Effector memory CD4-positive, alpha-beta T cell (primary cell): ENCODE results near the gene NTN3.
"Not testable (repeated sequence)": the region's sequence is repeated elsewhere in the genome, so short reads cannot be mapped to it uniquely, and the experiment has no call there.

Source experiments
- DNase-seq, 3 donors: peaks; one replicate each; pipeline ENCODE4 v3.0.0-alpha.2; 2020
- H3K27ac ChIP-seq: 2 replicates; pipeline ENCODE4 v1.7.0; 2013; ENCODE audit warnings: mild to moderate bottlenecking, low read length, moderate library complexity; ENCODE audit not compliant: insufficient read depth, poor library complexity, severe bottlenecking
- H3K27me3 ChIP-seq: replicated peaks from 2 replicates; pipeline ENCODE4 v1.7.0; 2013; ENCODE audit warnings: mild to moderate bottlenecking, low read length; ENCODE audit not compliant: insufficient read depth, control insufficient read depth, poor library complexity, severe bottlenecking
- H3K36me3 ChIP-seq: 2 replicates; pipeline ENCODE4 v1.7.0; 2013; ENCODE audit warnings: mild to moderate bottlenecking, low read length, moderate library complexity; ENCODE audit not compliant: control insufficient read depth, insufficient read depth
- H3K4me1 ChIP-seq: 2 replicates; pipeline ENCODE4 v1.7.0; 2013; ENCODE audit warnings: low read length, mild to moderate bottlenecking; ENCODE audit not compliant: control insufficient read depth, insufficient read depth, poor library complexity, severe bottlenecking
- H3K4me3 ChIP-seq: 2 replicates; pipeline ENCODE4 v1.7.0; 2013; ENCODE audit warnings: low read length, low read depth, mild to moderate bottlenecking; ENCODE audit not compliant: insufficient read depth, poor library complexity, severe bottlenecking
- H3K9me3 ChIP-seq: 2 replicates; pipeline ENCODE4 v1.7.0; 2013; ENCODE audit warnings: mild to moderate bottlenecking, low read length, moderate library complexity; ENCODE audit not compliant: control insufficient read depth

NTN3 gene

DNA sequence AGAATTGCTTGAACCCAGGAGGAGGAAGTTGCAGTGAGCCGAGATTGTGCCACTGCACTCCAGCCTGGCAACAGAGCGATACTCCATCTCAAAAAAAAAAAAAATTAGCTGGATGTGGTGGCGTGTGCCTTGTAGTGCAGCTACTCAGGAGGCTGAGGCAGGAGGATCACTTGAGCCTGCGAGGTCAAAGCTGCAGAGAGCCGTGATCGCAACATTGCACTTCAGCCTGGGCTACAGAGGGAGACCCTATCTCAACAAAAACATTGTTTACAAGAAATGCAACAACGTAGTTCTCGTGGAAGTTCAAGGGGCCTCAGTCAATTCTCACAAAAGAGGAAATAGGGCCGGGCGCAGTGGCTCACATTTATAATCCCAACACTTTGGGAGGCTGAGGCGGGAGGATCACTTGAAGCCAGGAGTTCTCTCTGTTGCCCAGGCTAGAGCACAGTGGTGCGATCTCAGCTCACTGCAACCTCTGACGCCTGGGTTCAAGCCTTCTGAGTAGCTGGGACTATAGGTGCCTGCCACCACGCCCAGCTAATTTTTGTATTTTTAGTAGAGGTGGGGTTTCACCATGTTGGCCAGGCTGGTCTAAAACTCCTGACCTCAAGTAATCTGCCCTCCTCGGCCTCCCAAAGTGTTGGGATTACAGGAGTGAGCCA is 29.8 kb upstream of the NTN3 start:
- H3K36me3 ChIP-seq, H3K4me3 ChIP-seq, H3K4me1 ChIP-seq, DNase-seq, H3K9me3 ChIP-seq, H3K27me3 ChIP-seq, H3K27ac ChIP-seq: not testable (repeated sequence)

GRCh38 chr16:2443555-2443954 is 27.5 kb upstream of the NTN3 start:
- no peak for DNase-seq
- H3K36me3 ChIP-seq = peaks cover 12% of the 10 kb centered on the region
- no peaks in the 10 kb centered on the region for H3K27me3 ChIP-seq
- H3K4me3 ChIP-seq = no peak overlapping the region
- no peaks in the 10 kb centered on the region for H3K9me3 ChIP-seq
- H3K27ac ChIP-seq = no peak overlapping the region
- H3K4me1 ChIP-seq = no peaks in the 10 kb centered on the region

- Histone ChIP-seq H3K9me3 (no peaks in the 10 kb centered on the region), H3K4me3 (no peak overlapping the region), H3K4me1 (no peaks in the 10 kb centered on the region), H3K27ac (no peak overlapping the region), H3K27me3 (no peaks in the 10 kb centered on the region), H3K36me3 (peaks cover 12% of the 10 kb centered on the region)
- no peak for DNase-seq
Measured at GRCh38 chr16:2447920-2448583, 23.0 kb upstream of the NTN3 start.

DNA sequence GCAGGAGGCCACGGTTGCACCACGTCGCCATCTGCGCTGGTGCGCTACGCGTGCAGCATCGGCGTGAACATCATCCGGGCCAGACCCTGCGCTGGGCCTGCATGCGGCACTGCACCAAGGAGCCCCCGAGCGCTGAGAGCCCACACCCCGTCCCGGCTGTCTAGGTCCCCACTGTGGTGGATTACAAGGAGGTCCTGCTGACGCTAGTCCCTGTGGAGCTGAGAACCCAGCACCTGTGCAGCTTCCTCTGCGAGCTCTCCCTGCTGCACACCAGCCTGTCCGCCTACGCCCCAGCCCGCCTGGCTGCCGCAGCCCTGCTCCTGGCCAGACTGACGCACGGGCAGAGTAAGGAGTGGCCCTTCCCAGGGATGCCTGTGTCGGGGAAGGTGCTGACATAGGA is 22.0 kb upstream of the NTN3 start:
- H3K36me3 ChIP-seq = peaks cover 12% of the 10 kb centered on the region
- no peaks in the 10 kb centered on the region for H3K27me3 ChIP-seq
- DNase-seq = no peak
- no peak overlapping the region for H3K4me3 ChIP-seq
- H3K9me3 ChIP-seq = no peaks in the 10 kb centered on the region
- H3K4me1 ChIP-seq = no peaks in the 10 kb centered on the region
- no peak overlapping the region for H3K27ac ChIP-seq

- peaks cover 12% of the 10 kb centered on the region for H3K36me3 ChIP-seq
Measured at GRCh38 chr16:2450535-2450934, 20.6 kb upstream of the NTN3 start.

DNA sequence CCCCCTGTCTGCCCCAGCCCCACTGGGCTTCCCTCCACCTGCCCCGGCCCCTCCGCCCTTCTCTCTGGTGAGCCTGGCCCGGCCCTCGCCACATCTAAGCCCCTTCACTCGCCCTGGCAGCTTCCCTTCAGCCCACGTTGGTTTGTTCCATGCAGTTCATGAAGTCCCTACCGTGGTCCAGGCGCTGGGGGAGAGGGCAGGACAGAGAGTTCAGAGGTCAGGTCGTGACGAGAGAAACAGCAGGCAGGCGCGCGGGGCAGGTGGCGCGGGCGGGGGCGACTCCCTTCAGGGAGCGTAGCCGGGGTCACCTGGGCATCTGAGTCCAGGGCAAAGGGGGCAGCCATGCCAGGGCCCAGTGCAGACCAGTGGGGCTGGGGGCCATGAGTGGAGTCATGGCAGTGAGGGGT is 20.1 kb upstream of the NTN3 start:
- no peak overlapping the region for H3K27ac ChIP-seq
- DNase-seq = no peak
- no peaks in the 10 kb centered on the region for H3K4me1 ChIP-seq
- peaks cover 12% of the 10 kb centered on the region for H3K36me3 ChIP-seq
- no peaks in the 10 kb centered on the region for H3K27me3 ChIP-seq
- no peak overlapping the region for H3K4me3 ChIP-seq
- H3K9me3 ChIP-seq = no peaks in the 10 kb centered on the region

More at GRCh38 chr16:2450535-2450934, 20.6 kb upstream of the NTN3 start:
- Histone ChIP-seq H3K27ac (no peak overlapping the region), H3K9me3 (no peaks in the 10 kb centered on the region), H3K27me3 (no peaks in the 10 kb centered on the region), H3K4me3 (no peak overlapping the region), H3K4me1 (no peaks in the 10 kb centered on the region)
- no peak for DNase-seq

DNA sequence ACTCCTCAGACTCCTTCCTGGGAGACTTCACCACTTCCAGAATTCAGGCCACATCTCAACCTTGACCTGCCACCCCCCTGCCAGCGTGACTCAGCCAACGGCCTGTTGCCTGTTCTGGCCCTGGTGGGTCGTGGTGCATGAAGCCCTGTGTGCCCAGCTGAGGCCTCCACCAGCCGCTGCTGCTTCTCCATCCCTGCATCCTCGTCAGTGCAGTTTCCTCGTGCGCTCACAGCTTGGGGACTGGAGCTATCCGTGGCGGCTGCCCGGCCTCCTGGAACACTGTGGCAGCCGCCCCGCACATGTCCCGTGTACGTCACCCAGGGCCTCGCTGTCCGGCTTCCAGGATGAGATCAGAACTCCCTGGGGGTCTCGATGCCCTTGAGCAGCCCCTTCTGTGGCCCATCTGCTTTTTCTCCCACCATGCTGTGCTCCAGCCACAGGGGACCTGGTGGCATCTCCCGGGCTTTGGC is 19.2 kb upstream of the NTN3 start:
- Histone ChIP-seq H3K4me1 (no peaks in the 10 kb centered on the region), H3K27ac (no peak overlapping the region), H3K27me3 (no peaks in the 10 kb centered on the region), H3K9me3 (no peaks in the 10 kb centered on the region), H3K36me3 (peaks cover 5% of the 10 kb centered on the region), H3K4me3 (no peak overlapping the region)
- DNase-seq = no peak

DNA sequence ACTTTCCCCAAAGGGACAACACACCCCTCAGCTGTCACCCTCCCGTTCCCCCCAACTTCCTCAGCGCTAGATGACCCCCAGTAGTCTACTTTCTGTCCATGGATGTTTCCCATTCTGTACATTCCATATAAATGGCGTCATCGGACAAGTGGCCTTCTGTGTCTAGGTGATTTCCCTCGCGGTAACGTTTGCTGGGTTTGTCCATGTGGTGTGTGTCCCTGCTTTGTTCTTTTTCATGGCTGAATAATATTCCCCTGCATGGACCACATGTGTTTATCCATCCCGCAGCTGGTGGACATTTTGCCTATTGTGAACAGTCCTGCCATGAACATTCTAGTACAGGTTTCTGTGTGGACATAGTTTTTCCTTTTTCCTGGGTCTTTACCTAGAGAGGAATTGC is 18.4 kb upstream of the NTN3 start:
- peaks cover 2% of the 10 kb centered on the region for H3K36me3 ChIP-seq
- no peak overlapping the region for H3K27ac ChIP-seq
- no peak for DNase-seq
- no peaks in the 10 kb centered on the region for H3K9me3 ChIP-seq
- H3K27me3 ChIP-seq = no peaks in the 10 kb centered on the region
- no peaks in the 10 kb centered on the region for H3K4me1 ChIP-seq
- no peak overlapping the region for H3K4me3 ChIP-seq

DNA sequence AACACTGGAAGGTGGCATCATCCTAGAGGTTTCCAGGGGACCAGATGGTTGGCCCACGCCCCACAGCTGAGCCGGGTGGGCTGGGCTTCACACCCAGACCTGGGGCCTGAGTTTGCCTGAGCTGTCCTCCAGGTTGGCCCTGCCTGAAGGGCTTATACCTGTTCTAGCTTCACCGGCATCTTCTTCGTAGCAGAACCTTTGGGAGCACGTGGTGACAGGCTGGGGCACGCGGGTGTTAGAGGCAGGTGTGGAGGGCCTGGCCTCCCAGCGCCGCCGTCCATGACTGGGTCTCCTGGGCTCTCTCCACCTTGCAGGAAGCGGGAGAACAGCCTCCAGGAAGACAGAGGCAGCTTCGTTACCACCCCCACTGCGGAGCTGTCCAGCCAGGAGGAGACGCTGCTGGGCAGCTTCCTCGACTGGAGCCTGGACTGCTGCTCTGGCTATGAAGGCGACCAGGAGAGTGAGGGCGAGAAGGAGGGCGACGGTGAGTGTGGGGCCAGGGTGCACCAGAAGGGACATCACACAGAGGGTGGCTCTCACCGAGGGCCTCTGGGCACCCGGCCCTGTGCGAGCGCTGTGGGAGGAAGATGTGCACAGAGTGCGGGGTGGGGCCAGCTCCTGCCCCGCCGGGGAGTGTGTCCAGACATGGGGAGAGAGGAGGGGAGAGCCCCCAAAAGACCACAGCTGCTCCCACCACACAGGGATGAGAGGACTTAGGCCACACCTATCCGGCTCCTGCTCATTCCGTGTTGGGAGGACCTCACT is 15.8 kb upstream of the NTN3 start:
- Histone ChIP-seq H3K36me3 (no peaks in the 10 kb centered on the region), H3K4me3 (no peak overlapping the region), H3K9me3 (no peaks in the 10 kb centered on the region), H3K4me1 (peaks cover 9% of the 10 kb centered on the region), H3K27me3 (no peaks in the 10 kb centered on the region), H3K27ac (no peak overlapping the region)
- no peak for DNase-seq
